Measurements from ENCODE around the gene AEBP1.

AEBP1 gene

DNA sequence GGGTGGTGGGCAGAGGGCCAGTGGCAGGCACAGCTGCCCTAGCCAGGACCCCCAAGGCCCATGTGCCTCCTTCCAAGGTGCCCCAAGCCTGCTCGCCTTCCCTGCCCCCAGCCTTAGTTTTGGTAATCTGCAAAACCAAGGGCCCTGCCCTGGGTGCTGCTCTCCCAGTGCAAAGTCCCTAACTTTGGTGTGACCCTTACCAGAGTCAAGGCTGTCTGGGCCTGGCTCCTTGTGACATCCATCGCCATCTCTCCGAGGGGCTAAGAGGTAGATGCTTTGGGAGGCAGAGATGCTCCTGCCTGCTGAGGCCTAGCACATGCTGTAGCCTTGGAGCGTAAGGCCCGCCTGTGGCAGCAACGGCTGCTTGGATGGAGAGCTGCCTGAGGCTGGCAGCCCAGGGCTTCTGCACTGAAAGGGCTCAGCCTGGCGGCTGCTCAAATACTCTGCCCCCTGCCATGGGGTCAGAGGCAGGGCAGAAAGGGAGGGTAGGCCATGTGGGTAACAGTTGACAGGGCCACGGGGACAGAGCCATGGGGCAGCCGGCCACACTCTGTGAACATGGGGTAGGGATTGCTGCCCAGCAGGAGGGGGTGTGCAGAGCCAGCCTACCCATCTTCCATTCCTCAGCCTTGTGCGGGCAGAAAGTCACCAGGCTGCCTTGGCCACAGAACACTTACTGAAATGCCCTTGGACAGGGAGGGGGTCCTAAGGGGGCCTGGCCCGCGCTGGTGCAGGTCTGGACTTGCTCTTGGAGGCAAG, 54.9 kb downstream of the AEBP1 start:
- no peak for DNase-seq

DNA sequence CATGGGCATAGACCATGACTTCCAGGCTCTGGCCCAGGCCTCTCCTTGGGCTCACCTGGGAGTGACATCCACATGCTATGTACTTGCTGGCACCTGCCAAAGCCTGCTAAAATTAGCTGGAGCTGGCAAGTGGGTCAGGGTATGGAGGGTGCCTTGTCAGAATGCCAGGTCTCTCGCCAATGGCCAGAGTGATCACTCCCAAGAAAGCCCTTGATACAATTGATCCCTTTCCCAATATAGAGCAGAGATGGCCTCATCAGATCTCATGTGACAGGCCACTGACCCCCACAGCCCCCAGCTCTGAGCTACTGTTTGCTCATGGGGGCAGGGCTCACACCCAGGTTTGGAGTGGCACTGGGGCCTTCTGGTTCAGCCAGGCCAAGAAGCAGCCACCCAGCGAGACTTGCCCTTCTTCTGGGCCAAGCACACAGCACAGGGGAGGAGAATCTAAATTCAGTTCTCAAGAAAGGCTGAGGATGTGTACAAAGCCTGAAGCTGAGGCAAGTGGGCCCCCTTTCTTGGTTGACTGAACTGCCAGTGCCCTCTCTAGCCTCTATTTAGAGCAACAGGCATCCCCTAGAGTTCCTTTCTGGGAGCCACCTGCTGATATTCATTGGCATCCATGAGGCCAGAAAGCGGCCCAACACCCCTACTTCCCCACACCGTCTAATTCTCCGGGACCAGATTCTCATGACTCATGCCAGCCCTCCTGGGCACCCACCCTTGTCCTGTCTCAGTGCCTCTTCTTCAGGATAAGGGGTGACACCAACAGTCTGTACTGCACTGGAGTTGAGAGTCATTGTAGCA, 55.9 kb downstream of the AEBP1 start:
- DNase-seq: no peak

DNA sequence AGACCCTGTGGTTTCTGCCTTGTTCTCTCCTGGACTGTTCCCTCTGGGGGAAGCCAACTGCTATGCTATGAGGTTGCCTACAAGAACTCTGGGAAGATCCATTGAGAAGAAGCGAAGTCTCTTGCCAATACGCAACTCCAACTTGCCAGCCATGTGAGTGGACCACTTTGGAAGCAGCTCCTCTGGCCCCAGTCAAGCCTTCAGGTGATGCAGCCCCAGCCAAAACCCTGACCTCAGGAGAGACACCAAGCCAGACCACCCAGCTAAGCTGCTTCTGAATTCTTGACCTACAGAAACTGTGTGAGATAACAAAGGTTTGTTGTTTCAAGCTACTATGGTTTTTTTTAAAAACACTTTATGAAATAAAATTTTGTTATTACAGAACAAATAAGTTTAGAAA, 57.2 kb downstream of the AEBP1 start:
- no peak for DNase-seq

DNA sequence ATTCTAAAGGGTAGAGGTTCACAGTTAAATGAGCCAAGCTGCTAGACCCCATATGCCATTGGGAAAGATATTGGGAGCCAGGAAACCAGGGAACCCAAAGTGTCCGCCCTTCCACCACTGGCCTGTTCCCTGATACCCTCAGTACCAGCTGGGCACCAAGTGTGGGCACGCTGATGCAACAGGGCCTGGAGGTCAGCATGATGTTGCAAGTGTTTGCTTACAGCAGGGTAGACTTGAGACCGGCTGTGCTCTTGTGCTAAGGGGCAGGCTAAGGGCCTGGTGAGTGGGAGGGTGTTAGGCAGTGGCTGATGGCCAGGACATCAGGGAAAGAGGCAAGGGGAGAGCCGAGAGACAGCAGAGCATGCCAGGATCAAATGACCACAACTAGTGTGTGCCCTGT, 58.0 kb downstream of the AEBP1 start:
- no peak for DNase-seq

DNA sequence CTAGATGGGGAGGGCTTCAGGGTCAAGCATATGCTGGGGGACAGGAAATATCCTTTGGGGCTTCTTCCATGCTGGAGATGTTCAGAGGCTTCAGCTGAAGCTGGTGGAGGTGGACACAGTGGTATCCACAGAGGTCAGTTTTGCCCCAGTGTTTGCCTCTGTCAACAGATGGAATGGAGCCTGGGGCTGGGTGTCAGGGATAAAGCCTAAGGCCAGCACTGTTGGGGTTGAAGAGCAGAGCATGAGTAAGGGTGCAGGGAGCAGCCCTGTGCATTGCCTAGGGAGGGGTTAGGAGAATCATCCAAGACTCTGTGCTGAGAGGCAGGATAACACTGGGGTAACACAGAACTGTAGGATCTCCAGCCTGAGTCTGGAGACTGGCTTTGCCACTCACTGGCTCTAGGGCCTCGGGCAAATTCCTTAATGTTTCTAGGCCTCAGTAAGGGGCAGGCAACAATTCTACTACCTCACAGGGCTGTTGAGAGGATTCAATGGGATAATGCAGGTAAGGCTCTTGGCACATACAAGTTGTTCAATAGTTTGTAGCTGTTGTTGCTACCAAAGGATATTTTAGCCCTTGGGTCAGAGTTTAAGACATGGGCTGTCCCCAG, 58.7 kb downstream of the AEBP1 start:
- no peak for DNase-seq

DNA sequence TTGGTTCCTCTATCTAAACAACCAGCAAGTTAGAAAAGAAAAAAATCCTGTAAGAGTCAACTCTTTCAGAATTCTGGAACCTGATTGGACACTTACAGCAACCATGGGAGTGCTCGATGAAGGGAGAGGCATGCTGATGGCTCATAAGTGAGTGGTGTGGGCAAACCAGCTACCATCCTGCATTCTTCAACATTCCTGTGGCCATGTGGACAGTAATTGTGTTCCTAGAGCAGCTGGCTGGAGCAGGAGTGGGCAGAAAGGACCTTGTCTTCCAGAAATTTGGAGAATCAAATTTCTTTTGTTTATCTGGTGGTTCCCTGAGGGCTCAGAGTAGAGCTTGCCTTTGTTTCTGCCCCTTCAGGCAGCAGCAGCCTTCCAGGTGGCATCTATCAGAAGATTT, 59.4 kb downstream of the AEBP1 start:
- DNase-seq: peak; percentile 86
